Astrocyte of the cerebellum (primary cell): ENCODE measurements around the gene SMIM35.

Source experiments
- DNase-seq: peaks from one replicate; pipeline ENCODE4 v3.0.0-alpha.2; 2011; ENCODE audit warnings: low read depth
- H3K4me3 ChIP-seq: 2 replicates; pipeline ENCODE4 v1.5.1; 2011; ENCODE audit warnings: mild to moderate bottlenecking, low read depth, low read length, moderate library complexity
- CTCF ChIP-seq: IDR thresholded peaks from 2 replicates; pipeline ENCODE4 v1.5.1; 2012; ENCODE audit warnings: low read length, low read depth, moderate library complexity, mild to moderate bottlenecking; ENCODE audit errors: missing control alignments
- in situ Hi-C: cut with HindIII; loops from 2 replicates; pipeline ENCODE4 v1.10.0; 2017; ENCODE audit warnings: low sequenced_read_pairs

The SMIM35 gene

GRCh38 chr11:118109231-118109630, 22.5 kb upstream of the SMIM35 start:
- no peak for TF ChIP-seq CTCF
- no peak for DNase-seq
- in situ Hi-C loops = no loop called here
- no peak overlapping the region for H3K4me3 ChIP-seq

DNA sequence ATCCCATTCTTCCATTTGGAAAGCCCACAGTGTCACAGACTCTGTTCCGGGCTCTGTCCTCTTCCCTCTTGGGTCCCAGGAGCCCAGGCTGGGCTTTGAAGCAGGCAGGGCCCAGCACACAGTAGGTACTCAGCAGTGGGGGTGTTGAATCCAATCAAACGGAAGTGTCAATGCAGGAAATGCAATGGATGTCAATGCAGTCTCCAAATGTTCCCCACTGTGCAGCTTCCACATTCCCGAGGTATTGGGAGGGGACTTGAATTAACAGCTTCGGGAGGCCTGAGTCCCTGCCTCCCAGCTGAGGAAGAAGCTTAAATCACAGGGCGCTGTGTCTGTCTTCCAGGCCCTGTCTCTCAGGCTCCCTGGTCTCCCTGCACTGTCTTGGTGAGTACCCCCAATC, 21.8 kb upstream of the SMIM35 start:
- H3K4me3 ChIP-seq = no peak overlapping the region
- DNase-seq = no peak
- TF ChIP-seq CTCF = no peak
- in situ Hi-C loops = no loop called here

DNA sequence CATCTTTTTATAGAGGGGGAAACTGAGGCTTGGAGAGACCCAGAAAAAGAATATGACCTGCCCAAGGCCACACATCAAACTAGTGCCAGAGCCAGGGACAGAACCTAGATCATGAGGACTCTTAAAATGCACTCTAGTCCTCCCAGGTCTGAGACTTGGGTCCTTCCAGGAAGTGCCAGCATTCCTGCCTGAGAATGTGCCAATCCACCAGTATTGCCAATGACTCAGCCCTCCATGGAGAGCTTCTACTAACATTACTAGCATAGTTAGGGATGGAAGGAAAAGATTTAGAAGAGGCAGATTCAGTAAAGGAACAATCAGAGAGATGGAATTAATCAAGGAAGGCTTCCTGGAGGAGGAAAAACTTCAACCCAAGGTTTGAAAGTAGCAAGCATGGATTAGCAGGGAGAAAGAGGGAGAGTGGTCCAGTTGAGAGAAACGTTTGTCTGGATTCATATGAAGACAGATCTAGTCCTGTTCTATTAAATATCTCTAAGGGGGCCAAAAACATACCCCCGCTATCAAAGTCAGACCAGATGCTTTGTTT, 20.1 kb upstream of the SMIM35 start:
- no peak overlapping the region for H3K4me3 ChIP-seq
- DNase-seq = no peak
- in situ Hi-C loops = no loop called here
- no peak for TF ChIP-seq CTCF

DNA sequence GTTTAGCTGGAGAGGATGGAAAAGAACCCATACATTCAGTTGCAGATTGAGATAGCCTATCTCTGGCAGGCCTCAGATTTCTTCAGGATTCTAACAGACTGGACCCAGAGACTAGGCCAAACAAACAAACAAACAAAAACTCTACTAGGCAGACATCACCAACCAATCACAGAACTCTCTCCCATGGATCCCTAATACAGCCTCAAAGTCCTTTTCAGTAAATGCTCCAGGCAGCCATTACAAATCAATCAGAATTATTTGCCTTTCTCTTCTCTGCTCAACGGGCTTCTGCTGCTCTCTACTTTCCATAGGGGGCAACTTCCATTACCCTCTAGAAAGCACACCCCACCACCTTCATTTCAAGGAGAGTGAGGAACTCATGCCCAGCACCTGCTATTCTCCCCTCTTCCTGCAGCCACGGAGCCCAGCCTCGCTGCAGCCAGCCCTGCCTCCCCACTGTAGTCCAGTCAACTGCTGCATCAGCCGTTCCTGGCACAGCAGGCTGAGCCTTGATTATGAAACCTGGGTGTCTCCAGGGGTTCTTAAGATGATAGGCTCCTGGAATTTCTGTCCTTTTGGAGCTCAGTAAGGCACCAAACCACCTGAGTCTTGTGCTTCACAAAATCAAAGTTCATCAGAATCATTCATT, 19.0 kb upstream of the SMIM35 start:
- TF ChIP-seq CTCF = no peak
- DNase-seq = no peak
- no peak overlapping the region for H3K4me3 ChIP-seq
- in situ Hi-C loops = no loop called here

DNA sequence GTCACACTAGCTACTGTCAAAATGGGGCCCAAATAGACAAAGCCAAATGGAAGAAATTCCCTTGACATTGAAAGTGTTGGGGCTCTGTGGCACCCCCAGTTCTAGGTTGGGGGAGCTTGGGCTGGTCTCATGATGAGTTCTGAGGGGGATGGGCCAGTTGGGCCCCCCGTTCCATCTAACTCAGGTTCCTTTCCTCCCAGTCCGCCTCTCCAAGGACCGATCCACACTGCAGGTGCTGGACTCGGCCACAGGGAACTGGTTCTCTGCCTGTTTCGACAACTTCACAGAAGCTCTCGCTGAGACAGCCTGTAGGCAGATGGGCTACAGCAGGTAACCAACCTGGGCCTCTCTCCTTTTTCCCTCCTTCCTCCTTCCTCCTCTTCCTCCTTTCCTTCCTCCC, 17.7 kb upstream of the SMIM35 start:
- TF ChIP-seq CTCF = no peak
- no peak overlapping the region for H3K4me3 ChIP-seq
- in situ Hi-C loops = no loop called here
- no peak for DNase-seq

DNA sequence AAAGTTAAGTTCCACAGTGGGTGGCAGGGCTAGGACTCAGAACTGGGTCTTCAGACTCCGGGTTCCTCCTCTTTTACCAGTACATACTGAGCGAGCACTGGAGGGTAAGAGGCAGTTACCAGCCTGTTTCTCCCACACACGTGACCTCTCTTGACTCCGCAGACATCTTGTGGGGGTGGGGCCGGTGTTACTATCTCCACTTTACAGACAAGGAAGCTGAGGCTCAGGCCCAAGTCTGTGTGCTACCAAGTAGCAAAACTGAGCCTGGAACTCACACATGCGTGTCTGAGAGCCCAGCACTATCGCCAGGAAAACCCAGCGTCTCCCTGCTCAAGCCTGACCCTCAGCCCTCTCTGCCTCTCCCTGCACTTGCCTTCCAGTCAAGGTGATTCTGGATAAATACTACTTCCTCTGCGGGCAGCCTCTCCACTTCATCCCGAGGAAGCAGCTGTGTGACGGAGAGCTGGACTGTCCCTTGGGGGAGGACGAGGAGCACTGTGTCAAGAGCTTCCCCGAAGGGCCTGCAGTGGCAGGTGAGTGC, 16.0 kb upstream of the SMIM35 start:
- no peak overlapping the region for H3K4me3 ChIP-seq
- DNase-seq = no peak
- in situ Hi-C loops = no loop called here
- no peak for TF ChIP-seq CTCF
